Endothelial cell of umbilical vein (primary cell): ENCODE data around the gene SLC9A9. TPM values are rescaled to one million over a fixed set of nuclear protein-coding genes. Genes with fewer than 3 reads are reported as not detected.

Experiments
- BruUV-seq: library from RNA; stranded (reverse); fragments of 400-500 nt; replicated peaks from 2 replicates; lab custom pipeline; 2021; lab: Mats Ljungman, UMichigan
- CTCF ChIA-PET: fragments of 300-600, 350-600 bp; sonication (Branson Sonifier 250); formaldehyde crosslinking; loops from one replicate; lab custom pipeline; 2021; ENCODE audit warnings: antibody characterized with exemption, inconsistent platforms; lab: Charles Lee
- POLR2A ChIA-PET: fragments of 300-600, 350-600 bp; sonication (Branson Sonifier 250); formaldehyde crosslinking; loops from one replicate; lab custom pipeline; 2021; ENCODE audit warnings: antibody characterized with exemption, inconsistent platforms; lab: Charles Lee
- DNase-seq: peaks from one replicate; pipeline ENCODE4 v3.0.0-alpha.2; 2011; ENCODE audit warnings: low read depth, low spot score
- FAIRE-seq: peaks from 2 replicates; lab custom pipeline; 2011; peaks lifted over from hg19 to GRCh38; lab: Jason Lieb, UNC
- H2AFZ ChIP-seq: 2 replicates; pipeline ENCODE4 v1.6.0; 2012; ENCODE audit warnings: low read depth, low read length, control low read depth, inconsistent platforms
- H3K27ac ChIP-seq: 2 replicates; pipeline ENCODE4 v1.5.1; 2011; ENCODE audit warnings: low read depth, mild to moderate bottlenecking, control low read depth, low read length, moderate library complexity; ENCODE audit not compliant: insufficient read depth
- H3K27me3 ChIP-seq, 2 experiments: 2 replicates each; pipeline versions ENCODE4 v1.6.0 to v1.6.1; 2011; ENCODE audit warnings: low read length in 2 of 2, mixed read lengths in 1 of 2; ENCODE audit not compliant: control insufficient read depth in 2 of 2, insufficient read depth in 2 of 2
- H3K36me3 ChIP-seq, 2 experiments: 2 replicates in 1 of 2; 3 replicates in 1 of 2; pipeline ENCODE4 v1.5.1; 2011; ENCODE audit warnings: low read length in 2 of 2, mild to moderate bottlenecking in 1 of 2, moderate library complexity in 1 of 2; ENCODE audit not compliant: control insufficient read depth in 2 of 2, insufficient read depth in 2 of 2; ENCODE audit errors: extremely low read depth in 1 of 2
- H3K4me1 ChIP-seq: 3 replicates; pipeline ENCODE4 v1.5.1; 2011; ENCODE audit warnings: mild to moderate bottlenecking, low read length; ENCODE audit not compliant: control insufficient read depth, insufficient read depth; ENCODE audit errors: extremely low read depth
- H3K4me2 ChIP-seq: 2 replicates; pipeline ENCODE4 v1.6.1; 2011; ENCODE audit warnings: low read length, control low read depth, mixed read lengths; ENCODE audit not compliant: insufficient read depth
- H3K4me3 ChIP-seq, 3 experiments: fragments of 200-600 bp in 1 of 3; sonication (generic), shearing (Covaris generic) in 1 of 3; replicated peaks in 1 of 3; 2 replicates each; pipeline ENCODE4 v1.5.1; 2011 to 2016; ENCODE audit warnings: control low read depth in 3 of 3, low read length in 3 of 3, mild to moderate bottlenecking in 2 of 3, inconsistent platforms in 1 of 3, low read depth in 1 of 3, moderate library complexity in 1 of 3; ENCODE audit not compliant: insufficient read depth in 1 of 3
- H3K79me2 ChIP-seq: 2 replicates; pipeline ENCODE4 v1.6.0; 2012; ENCODE audit warnings: low read length, inconsistent platforms; ENCODE audit not compliant: control insufficient read depth, insufficient read depth
- H3K9ac ChIP-seq: replicated peaks from 2 replicates; pipeline ENCODE3; 2011; ENCODE audit warnings: low read length, control low read depth; ENCODE audit not compliant: insufficient read depth; ENCODE audit errors: extremely low read depth
- H3K9me1 ChIP-seq: replicated peaks from 3 replicates; pipeline ENCODE4 v1.6.0; 2011; ENCODE audit warnings: mild to moderate bottlenecking, low read length; ENCODE audit not compliant: control insufficient read depth, insufficient read depth; ENCODE audit errors: extremely low read depth
- H3K9me3 ChIP-seq: replicated peaks from 2 replicates; pipeline ENCODE4 v1.5.1; 2012; ENCODE audit warnings: low read length, inconsistent platforms; ENCODE audit not compliant: control insufficient read depth, insufficient read depth
- H4K20me1 ChIP-seq: replicated peaks from 2 replicates; pipeline ENCODE3; 2011; ENCODE audit warnings: mild to moderate bottlenecking, low read length; ENCODE audit not compliant: control insufficient read depth, insufficient read depth; ENCODE audit errors: extremely low read depth
- EZH2 ChIP-seq: IDR thresholded peaks from 2 replicates; pipeline ENCODE4 v1.6.1; 2012; ENCODE audit warnings: borderline replicate concordance, low read depth, mild to moderate bottlenecking, moderate library complexity, low read length, inconsistent platforms; ENCODE audit not compliant: severe bottlenecking
- GATA2 ChIP-seq: IDR thresholded peaks from 2 replicates; pipeline ENCODE4 v1.7.0; 2011; ENCODE audit warnings: low read depth, mild to moderate bottlenecking, moderate library complexity, mixed read lengths, low read length; ENCODE audit not compliant: insufficient read length, insufficient read depth
- JUN ChIP-seq: IDR thresholded peaks from 2 replicates; pipeline ENCODE4 v1.6.1; 2011; ENCODE audit warnings: borderline replicate concordance, low read depth; ENCODE audit not compliant: insufficient read length, insufficient read depth
- POLR2A ChIP-seq: IDR thresholded peaks from 2 replicates; pipeline ENCODE4 v1.6.1; 2012; ENCODE audit warnings: low read depth, mild to moderate bottlenecking, control low read depth, low read length
- POLR2AphosphoS5 ChIP-seq: IDR thresholded peaks from 2 replicates; pipeline ENCODE4 v1.6.1; 2012; ENCODE audit warnings: low read depth, mild to moderate bottlenecking, control low read depth, low read length, moderate library complexity; ENCODE audit not compliant: insufficient read depth
- dilution Hi-C: fragments of 300-500 bp; cut with MboI; formaldehyde crosslinking; loops from one replicate; pipeline ENCODE4 v1.15.0; 2019; ENCODE audit warnings: low sequenced_read_pairs; ENCODE audit not compliant: extremely low pct_ligation_motif_present
- intact Hi-C: fragments of 100-400 bp; cut with micrococcal nuclease; formaldehyde crosslinking; loops from one replicate; pipeline ENCODE4 v1.10.0; 2022
- polyA plus RNA-seq, 4 experiments: library from polyadenylated mRNA; depleted of rRNA in 3 of 4; stranded (reverse) in 3 of 4; unstranded in 1 of 4; fragments of >200 nt; gene quantifications; 2 replicates each; pipeline versions ENCODE4 v1.2.1 to v1.2.3, GENCODE V29; 2011 to 2012; ENCODE audit warnings: missing spikeins in 1 of 4
- total RNA-seq: library from RNA; stranded (reverse); gene quantifications from 2 replicates; pipeline ENCODE4 v1.2.3, GENCODE V29; 2021
- TF ChIP-seq, protein P1 (sequence below), 2 donors: IDR thresholded peaks; 1 replicate in 1 of 2; 2 replicates in 1 of 2; pipeline ENCODE4 v1.5.1; 2011; ENCODE audit warnings: low read length in 2 of 2, mild to moderate bottlenecking in 2 of 2, moderate library complexity in 2 of 2, control low read depth in 1 of 2, inconsistent platforms in 1 of 2, low read depth in 1 of 2; ENCODE audit not compliant: insufficient read depth in 1 of 2; ENCODE audit errors: extremely low read depth in 1 of 2
- TF ChIP-seq, protein P2 (sequence below): IDR thresholded peaks from 2 replicates; pipeline ENCODE4 v1.6.1; 2011; ENCODE audit not compliant: insufficient read depth, insufficient read length

Gene SLC9A9
- total and polyA plus RNA-seq, 2 donors (not counting 3 experiments of a cell fraction or from before 2014, with no cell fraction given) = 1.5 to 1.8 TPM

DNA sequence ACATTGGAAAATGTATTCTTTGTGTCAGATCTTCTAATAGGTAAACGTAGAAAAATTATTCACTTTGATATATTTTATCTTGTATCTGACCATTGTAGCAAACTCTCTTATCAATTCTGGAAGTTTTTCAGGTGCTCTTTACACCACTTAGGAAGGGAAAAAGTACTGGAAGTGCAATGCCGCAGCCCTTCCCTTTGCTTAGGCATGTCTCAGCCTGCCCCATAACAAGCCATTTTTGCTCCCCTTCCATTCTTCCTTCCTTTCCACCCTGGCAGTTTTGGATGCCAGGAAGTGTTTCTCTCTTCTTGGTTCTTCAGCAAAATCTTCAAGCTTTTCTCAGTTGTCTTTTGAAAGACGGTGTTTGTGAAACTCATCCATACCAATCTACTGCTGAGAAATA lies 34.9 kb upstream of the SLC9A9 start:
- FAIRE-seq = no peak
- H2AFZ ChIP-seq = no peak overlapping the region
- no peak overlapping the region for H3K4me2 ChIP-seq
- no peak overlapping the region for H3K27ac ChIP-seq
- TF ChIP-seq JUN (no peak), POLR2AphosphoS5 (no peak), GATA2 (no peak), POLR2A (no peak), EZH2 (no peak)
- TF ChIP-seq, protein P1, sequence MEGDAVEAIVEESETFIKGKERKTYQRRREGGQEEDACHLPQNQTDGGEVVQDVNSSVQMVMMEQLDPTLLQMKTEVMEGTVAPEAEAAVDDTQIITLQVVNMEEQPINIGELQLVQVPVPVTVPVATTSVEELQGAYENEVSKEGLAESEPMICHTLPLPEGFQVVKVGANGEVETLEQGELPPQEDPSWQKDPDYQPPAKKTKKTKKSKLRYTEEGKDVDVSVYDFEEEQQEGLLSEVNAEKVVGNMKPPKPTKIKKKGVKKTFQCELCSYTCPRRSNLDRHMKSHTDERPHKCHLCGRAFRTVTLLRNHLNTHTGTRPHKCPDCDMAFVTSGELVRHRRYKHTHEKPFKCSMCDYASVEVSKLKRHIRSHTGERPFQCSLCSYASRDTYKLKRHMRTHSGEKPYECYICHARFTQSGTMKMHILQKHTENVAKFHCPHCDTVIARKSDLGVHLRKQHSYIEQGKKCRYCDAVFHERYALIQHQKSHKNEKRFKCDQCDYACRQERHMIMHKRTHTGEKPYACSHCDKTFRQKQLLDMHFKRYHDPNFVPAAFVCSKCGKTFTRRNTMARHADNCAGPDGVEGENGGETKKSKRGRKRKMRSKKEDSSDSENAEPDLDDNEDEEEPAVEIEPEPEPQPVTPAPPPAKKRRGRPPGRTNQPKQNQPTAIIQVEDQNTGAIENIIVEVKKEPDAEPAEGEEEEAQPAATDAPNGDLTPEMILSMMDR (IDR thresholded peaks at IDR 0.05; ENCODE audit: extremely low read depth in 1 of 2, insufficient read depth in 1 of 2, low read depth in 1 of 2, low read length in 2 of 2) = no peak
- TF ChIP-seq, protein P2, sequence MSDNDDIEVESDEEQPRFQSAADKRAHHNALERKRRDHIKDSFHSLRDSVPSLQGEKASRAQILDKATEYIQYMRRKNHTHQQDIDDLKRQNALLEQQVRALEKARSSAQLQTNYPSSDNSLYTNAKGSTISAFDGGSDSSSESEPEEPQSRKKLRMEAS = no peak
- H3K27me3 ChIP-seq = no peaks in the 10 kb centered on the region
- POLR2A ChIA-PET = no interaction called here
- H3K9me3 ChIP-seq = no peaks in the 10 kb centered on the region
- no peaks in the 10 kb centered on the region for H3K79me2 ChIP-seq
- peaks cover 12% of the 10 kb centered on the region for H3K4me1 ChIP-seq
- intact Hi-C loops (no loop called here), dilution Hi-C loops (no loop called here)
- no peak for DNase-seq
- H3K9ac ChIP-seq = no peak overlapping the region
- H4K20me1 ChIP-seq = no peaks in the 10 kb centered on the region
- CTCF ChIA-PET = interaction anchor here (1.4 kb wide), 1 partner anchor 11 kb away, joined by 3 read pairs; no protein-coding TSS in a partner anchor
- no peak overlapping the region for H3K4me3 ChIP-seq
- H3K36me3 ChIP-seq = no peaks in the 10 kb centered on the region
- BruUV-seq = no TSS peak
- H3K9me1 ChIP-seq = no peaks in the 10 kb centered on the region
